Muscle layer of duodenum (tissue), 2 donors: ENCODE results near the gene RIT2.

Experiments
- H3K27ac ChIP-seq: one replicate; pipeline ENCODE4 v1.7.0; 2013; ENCODE audit warnings: mild to moderate bottlenecking, low read length
- H3K27me3 ChIP-seq: one replicate; pipeline ENCODE4 v1.7.0; 2013; ENCODE audit warnings: low read depth, mild to moderate bottlenecking, control low read depth, low read length
- H3K36me3 ChIP-seq, 2 donors: one replicate each; pipeline ENCODE4 v1.7.0; 2013; ENCODE audit warnings: low read length in 2 of 2, control low read depth in 1 of 2, mild to moderate bottlenecking in 1 of 2; ENCODE audit not compliant: insufficient read depth in 2 of 2, control insufficient read depth in 1 of 2
- H3K4me1 ChIP-seq, 2 donors: one replicate each; pipeline ENCODE4 v1.7.0; 2013; ENCODE audit warnings: low read length in 2 of 2, mild to moderate bottlenecking in 2 of 2, control low read depth in 1 of 2, moderate library complexity in 1 of 2; ENCODE audit not compliant: insufficient read depth in 2 of 2, control insufficient read depth in 1 of 2
- H3K4me3 ChIP-seq, 2 donors: one replicate each; pipeline ENCODE4 v1.7.0; 2013; ENCODE audit warnings: low read length in 2 of 2, low read depth in 1 of 2, mild to moderate bottlenecking in 1 of 2
- H3K9me3 ChIP-seq, 2 donors: one replicate each; pipeline ENCODE4 v1.7.0; 2013; ENCODE audit warnings: low read length in 2 of 2, control low read depth in 1 of 2, mild to moderate bottlenecking in 1 of 2; ENCODE audit not compliant: control insufficient read depth in 1 of 2
- donor health status: healthy.

Gene RIT2

DNA sequence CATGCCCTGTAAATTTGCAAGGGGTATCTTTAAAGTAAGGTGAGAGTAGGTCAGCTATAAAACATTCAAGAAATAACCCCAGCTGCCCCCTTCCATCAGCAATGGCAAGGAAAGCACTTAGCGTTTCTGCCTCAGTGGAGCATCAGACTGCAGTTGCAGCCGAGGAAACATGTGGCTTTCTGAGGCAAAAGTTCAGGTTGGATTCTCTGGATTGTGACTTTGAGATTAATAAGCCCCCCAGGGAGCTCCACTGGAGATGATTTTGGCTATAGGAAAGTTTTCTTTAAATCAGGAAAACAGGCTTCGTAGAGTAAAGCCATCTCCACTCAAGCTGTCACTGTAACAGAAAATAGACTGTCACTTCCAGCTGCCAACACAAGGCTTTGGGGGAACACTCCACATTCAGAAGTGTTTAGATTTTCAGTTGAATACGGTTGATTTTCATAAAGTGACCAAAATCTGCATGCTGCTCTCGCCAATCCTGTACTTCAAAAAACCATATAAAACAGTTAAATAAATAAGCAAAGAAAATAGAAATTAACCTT, 15.3 kb upstream of the RIT2 start:
- H3K9me3 ChIP-seq = no peaks in the 10 kb centered on the region
- H3K4me3 ChIP-seq = no peak overlapping the region
- H3K36me3 ChIP-seq = no peaks in the 10 kb centered on the region
- no peaks in the 10 kb centered on the region for H3K27me3 ChIP-seq
- no peak overlapping the region for H3K27ac ChIP-seq
- no peaks in the 10 kb centered on the region for H3K4me1 ChIP-seq

GRCh38 chr18:43129946-43130524, 14.6 kb upstream of the RIT2 start:
- Histone ChIP-seq H3K27me3 (no peaks in the 10 kb centered on the region), H3K36me3 (no peaks in the 10 kb centered on the region), H3K27ac (no peak overlapping the region), H3K4me1 (no peaks in the 10 kb centered on the region), H3K9me3 (no peaks in the 10 kb centered on the region), H3K4me3 (peak overlapping the region; percentile 45 to 47)

GRCh38 chr18:43125471-43125870, 10.0 kb upstream of the RIT2 start:
- Histone ChIP-seq H3K27me3 (no peaks in the 10 kb centered on the region), H3K27ac (no peak overlapping the region), H3K4me1 (no peaks in the 10 kb centered on the region), H3K4me3 (no peak overlapping the region), H3K36me3 (no peaks in the 10 kb centered on the region), H3K9me3 (no peaks in the 10 kb centered on the region)

- no peak overlapping the region for H3K27ac ChIP-seq
- no peaks in the 10 kb centered on the region for H3K36me3 ChIP-seq
- no peaks in the 10 kb centered on the region for H3K27me3 ChIP-seq
- no peaks in the 10 kb centered on the region for H3K4me1 ChIP-seq
- no peaks in the 10 kb centered on the region for H3K9me3 ChIP-seq
- no peak overlapping the region for H3K4me3 ChIP-seq
Measured at GRCh38 chr18:43122955-43123354, 7.5 kb upstream of the RIT2 start.

DNA sequence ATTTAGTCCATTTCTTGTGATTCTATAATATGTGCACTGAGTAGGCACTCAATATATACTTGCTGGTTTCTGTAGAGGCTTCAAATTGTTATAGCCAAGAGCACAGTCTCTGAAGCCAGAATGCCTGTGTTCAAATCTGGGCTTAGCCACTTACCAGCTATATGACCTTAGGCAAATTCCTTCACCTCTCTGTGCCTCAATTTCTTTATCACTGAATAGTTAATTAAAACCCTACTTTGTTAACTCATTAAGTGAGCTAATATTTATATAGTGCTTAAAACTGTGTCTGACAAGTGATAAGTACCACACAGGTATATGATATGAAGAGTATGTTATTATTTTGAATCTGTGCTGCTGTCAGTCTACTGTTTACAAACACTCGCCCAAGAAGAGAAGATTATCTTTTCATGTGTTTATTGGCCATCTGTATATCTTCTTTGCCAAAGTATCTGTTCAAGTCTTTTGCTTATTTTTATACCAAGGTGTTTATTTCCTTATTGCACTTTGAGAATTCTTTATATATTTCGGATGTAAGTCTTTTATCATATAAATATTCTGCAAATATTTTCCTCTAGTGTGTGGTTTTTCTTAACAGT, 1.3 kb upstream of the RIT2 start:
- H3K9me3 ChIP-seq = no peaks in the 10 kb centered on the region
- no peaks in the 10 kb centered on the region for H3K27me3 ChIP-seq
- H3K27ac ChIP-seq = no peak overlapping the region
- H3K4me3 ChIP-seq = no peak overlapping the region
- H3K4me1 ChIP-seq = no peaks in the 10 kb centered on the region
- H3K36me3 ChIP-seq = no peaks in the 10 kb centered on the region

DNA sequence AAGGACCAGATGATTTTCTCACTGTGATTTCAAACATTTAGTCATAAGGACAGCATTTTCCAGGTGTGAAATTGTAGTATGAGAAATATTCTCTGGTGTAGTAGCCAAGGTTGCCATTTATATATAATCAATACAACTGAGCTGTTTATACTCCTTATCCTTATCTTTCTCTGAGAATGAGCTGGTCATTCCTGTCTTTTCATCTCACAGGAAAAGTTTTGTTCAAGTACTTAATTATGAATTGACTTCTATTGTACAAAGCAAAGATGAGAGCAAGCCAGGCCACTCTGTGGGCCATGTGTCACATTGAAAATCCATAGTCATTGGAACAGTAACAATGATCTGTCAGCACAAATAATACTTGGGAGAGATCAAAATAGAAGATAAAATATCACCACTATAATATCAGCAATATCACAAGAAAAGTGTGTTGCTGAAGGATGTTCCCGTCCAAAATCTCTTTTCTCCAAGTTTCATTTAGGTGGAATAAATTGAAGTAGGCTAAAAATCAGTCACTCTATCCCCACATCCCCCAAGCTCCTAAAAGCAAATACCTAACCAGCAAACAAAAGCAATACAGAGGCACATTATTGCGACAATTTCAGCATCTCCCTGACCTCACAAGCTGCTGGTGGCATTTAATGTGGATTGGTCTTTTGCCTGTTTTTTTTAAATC, 2.1 kb downstream of the RIT2 start:
- Histone ChIP-seq H3K4me1 (no peaks in the 10 kb centered on the region), H3K27ac (no peak overlapping the region)

DNA sequence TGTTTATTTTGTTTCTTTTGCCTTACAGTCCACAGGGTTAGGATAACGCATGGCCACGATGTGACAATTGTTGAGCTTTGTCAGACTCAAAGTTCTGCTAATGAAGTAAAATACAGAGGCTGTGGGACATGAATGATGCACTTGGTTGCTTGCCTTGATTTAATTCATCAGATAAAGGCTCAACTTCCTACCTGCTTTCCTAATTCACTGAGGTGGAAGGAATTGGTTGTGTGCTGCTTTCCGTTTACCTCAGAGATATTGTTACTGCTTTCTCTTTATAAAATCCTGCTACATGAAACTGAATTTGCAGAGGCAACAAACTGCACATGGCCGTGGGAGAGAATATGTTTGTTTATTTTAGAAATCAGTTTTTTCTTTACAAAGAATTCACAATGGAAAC, 6.6 kb downstream of the RIT2 start:
- Histone ChIP-seq H3K36me3 (no peaks in the 10 kb centered on the region), H3K9me3 (no peaks in the 10 kb centered on the region), H3K4me1 (no peaks in the 10 kb centered on the region), H3K27me3 (no peaks in the 10 kb centered on the region), H3K27ac (no peak overlapping the region), H3K4me3 (no peak overlapping the region)

More for the DNA sequence above, 2.1 kb downstream of the RIT2 start:
- Histone ChIP-seq H3K9me3 (no peaks in the 10 kb centered on the region), H3K27me3 (no peaks in the 10 kb centered on the region), H3K4me3 (no peak overlapping the region), H3K36me3 (no peaks in the 10 kb centered on the region)

DNA sequence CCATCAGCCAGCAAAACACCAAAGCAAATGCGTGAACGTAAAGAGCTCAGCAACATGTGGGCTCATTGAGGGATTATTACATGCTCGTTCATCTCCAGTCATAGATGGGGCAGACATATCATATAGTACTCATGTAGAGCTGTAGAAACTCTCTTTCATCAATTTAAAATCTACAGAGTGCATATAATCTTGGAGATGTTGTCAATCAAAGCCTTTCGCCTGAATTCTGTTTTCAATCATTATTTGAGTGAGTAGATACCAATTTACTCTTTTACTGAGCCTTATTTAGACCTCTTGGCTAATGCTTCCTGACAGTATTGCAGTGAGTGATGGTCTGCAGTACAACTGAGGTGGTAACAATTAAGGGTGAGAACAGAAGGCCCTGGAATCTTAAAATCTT, 7.0 kb downstream of the RIT2 start:
- Histone ChIP-seq H3K9me3 (no peaks in the 10 kb centered on the region), H3K27ac (no peak overlapping the region), H3K4me3 (no peak overlapping the region), H3K36me3 (no peaks in the 10 kb centered on the region), H3K4me1 (no peaks in the 10 kb centered on the region), H3K27me3 (no peaks in the 10 kb centered on the region)

DNA sequence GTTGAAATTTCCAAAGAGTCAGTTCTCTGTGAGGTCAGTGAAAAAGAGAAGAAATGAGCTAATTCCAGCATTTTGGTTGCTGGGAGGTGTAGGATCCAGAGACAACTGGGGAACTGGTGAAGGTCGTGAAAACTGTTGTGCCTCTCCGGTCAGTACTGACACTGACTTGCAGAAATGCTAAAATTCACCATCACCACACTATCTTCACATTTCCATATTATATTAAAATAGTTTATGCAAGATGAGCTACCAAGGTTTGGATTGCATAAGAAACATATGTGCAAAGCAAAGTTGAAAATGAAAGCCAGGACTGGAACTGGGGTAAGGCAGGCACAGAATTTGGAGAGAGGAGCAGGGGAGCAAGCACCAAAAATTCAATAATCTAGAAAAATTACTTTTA, 21.8 kb downstream of the RIT2 start:
- no peaks in the 10 kb centered on the region for H3K36me3 ChIP-seq
- H3K27me3 ChIP-seq = no peaks in the 10 kb centered on the region
- peaks cover 0 to 4% of the 10 kb centered on the region in 2 donors for H3K9me3 ChIP-seq
- H3K27ac ChIP-seq = no peak overlapping the region
- H3K4me1 ChIP-seq = no peaks in the 10 kb centered on the region
- H3K4me3 ChIP-seq = no peak overlapping the region

DNA sequence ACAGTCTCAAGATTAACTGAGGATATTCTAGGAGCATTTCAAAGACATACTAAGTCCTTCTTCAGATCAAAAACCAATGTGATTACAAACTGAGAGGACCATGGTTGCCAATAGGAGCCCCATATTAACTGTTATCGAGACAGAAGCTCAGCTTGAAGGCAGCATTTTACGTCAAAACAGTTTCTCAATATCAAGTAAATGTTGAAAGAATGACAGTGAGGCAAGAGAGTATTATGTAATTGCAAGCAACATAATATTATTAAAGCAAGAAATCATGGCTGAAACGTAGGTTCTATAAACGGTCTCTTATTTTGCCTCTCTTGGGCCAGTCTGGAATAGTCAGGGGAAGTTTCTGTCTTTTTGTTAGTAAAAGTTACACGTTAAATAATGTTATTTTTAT, 22.9 kb downstream of the RIT2 start:
- H3K27me3 ChIP-seq = no peaks in the 10 kb centered on the region
- H3K36me3 ChIP-seq = no peaks in the 10 kb centered on the region
- H3K27ac ChIP-seq = no peak overlapping the region
- H3K4me1 ChIP-seq = no peaks in the 10 kb centered on the region
- no peak overlapping the region for H3K4me3 ChIP-seq
- H3K9me3 ChIP-seq = peaks cover 0 to 4% of the 10 kb centered on the region in 2 donors

DNA sequence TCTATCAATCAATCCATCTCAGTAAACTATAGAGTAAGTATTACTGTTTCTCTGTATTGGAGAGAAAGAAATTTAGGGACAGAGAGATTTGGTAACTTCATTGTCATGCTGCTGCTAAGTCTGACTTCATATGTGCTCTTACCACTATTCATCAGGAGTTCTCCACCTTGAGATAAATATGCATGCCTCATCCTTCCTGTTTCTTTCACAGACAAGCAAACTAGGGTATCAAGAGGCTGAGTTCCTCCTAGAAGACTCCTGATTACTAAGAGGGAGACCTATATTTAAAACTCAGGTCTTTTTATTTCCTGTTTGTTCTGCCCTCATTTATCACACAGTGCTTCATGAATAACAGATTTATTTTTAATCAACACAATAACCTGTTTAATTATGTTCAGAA, 34.1 kb downstream of the RIT2 start:
- Histone ChIP-seq H3K4me1 (peaks cover 0 to 6% of the 10 kb centered on the region in 2 donors), H3K36me3 (no peaks in the 10 kb centered on the region)

More for the DNA sequence above, 34.1 kb downstream of the RIT2 start:
- Histone ChIP-seq H3K27me3 (no peaks in the 10 kb centered on the region), H3K4me3 (no peak overlapping the region), H3K9me3 (no peaks in the 10 kb centered on the region), H3K27ac (no peak overlapping the region)
